IPS-18c (cell line): ENCODE data around the gene LIPJ.

Source experiments
- H3K4me3 ChIP-seq: 2 replicates; pipeline ENCODE4 v1.7.0; 2013; ENCODE audit warnings: low read depth, mild to moderate bottlenecking, low read length, moderate library complexity; ENCODE audit not compliant: insufficient read depth
- H3K9me3 ChIP-seq: one replicate; pipeline ENCODE4 v1.6.1; 2013; ENCODE audit warnings: mild to moderate bottlenecking, low read length, moderate library complexity; ENCODE audit not compliant: control insufficient read depth, insufficient read depth

The LIPJ gene, protein sequence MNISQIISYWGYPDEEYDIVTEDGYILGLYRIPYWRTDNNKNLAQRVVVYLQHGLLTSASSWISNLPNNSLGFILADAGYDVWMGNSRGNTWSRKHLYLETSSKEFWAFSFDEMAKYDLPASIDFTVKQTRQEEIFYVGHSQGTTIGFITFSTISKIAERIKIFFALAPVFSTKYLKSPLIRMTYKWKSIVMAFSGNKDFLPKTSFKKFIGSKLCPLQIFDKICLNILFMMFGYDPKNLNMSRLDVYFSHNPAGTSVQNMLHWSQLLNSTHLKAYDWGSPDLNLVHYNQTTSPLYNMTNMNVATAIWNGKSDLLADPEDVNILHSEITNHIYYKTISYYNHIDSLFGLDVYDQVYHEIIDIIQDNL

DNA sequence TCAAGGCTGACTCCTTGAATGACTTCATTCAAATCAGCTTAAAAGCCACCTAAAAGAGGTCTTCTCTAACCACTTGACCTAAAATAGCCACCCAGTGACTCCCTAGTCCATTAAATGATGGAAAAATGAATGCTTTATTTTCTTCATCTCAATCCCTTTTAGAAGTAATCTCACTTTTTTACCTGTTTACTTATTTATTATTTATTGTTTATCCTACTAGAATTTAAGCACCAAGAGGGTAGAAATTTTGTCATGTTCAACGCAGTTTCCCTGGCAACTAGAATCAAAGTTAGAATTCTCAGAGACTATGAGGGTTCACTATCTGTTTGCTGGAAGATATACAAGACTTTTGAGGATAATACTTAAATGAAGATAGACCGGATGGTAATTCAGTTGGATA lies at the start of gene LIPJ:
Gene LIPJ (plus strand): TSS at position 301 of the 400 bp plus-strand sequence. CDS start 3,926 bp downstream, outside the sequence.
- H3K9me3 ChIP-seq = no peaks in the 10 kb centered on the region
- no peak within 1 kb of the TSS for H3K4me3 ChIP-seq

DNA sequence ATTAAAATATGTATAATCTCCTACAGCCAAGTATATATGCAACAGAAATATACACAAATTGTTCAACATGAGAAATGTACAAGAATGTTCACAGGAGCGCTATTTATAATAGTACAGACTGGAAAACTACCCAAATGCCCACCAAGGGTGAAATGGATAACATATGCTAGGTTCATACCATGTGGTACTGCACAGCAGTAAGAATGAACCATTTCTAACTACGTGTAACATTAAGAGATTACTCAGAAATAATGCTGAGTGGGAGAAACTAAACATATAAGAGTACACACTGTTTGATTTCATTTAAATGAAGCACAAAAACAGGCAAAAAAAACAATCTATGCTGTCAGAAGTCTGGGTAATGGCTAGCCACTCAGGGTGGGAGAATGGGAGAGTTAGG lies 49.2 kb upstream of the LIPJ start:
- no peaks in the 10 kb centered on the region for H3K9me3 ChIP-seq
- H3K4me3 ChIP-seq = no peak overlapping the region

DNA sequence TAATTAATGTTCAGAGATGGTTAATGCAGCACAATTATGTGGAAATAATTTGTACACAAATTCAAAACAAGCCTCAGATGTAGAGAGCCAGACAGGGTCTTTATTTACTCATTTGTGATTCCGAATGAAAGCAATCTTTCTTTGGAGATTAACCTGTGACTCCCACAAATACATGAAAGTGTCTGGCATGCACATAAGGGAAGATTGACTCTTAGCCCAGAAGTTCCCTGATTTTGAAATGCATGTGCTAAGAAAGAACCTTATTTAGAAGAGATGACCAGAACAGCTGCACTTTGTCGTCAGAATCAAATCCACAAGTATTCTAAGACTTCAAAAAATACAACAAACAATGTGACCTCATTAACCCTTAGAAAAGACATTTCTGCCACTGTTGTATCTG lies 48.5 kb upstream of the LIPJ start:
- H3K9me3 ChIP-seq = no peaks in the 10 kb centered on the region
- H3K4me3 ChIP-seq = no peak overlapping the region

GRCh38 chr10:88540351-88540750 lies 46.2 kb upstream of the LIPJ start:
- no peak overlapping the region for H3K4me3 ChIP-seq
- no peaks in the 10 kb centered on the region for H3K9me3 ChIP-seq

DNA sequence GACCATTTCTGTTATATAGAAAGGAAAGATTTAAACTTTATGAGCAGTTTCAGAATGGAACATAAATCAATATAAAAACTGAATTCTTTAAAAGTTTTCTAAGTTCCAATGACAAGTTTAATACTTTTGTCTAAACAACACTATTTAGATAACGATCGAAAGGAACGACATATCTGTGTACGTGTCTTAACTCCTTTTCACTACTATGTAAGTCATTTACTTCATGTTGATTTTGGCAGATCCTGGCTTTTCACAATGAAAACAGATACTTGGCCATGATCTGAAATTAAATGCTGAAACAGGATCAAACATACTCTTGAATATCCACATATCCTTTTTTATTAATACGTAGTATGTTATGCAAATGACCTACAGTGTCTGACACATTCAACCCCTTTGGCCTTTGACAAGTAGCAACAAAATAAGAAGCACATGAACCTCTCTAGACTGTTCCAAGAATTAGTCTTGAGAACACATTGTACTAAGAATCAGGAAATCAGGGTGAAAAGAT lies 45.4 kb upstream of the LIPJ start:
- H3K4me3 ChIP-seq = no peak overlapping the region

GRCh38 chr10:88542522-88542921 lies 44.0 kb upstream of the LIPJ start:
- no peaks in the 10 kb centered on the region for H3K9me3 ChIP-seq

More for the DNA sequence above, 45.4 kb upstream of the LIPJ start:
- no peaks in the 10 kb centered on the region for H3K9me3 ChIP-seq

DNA sequence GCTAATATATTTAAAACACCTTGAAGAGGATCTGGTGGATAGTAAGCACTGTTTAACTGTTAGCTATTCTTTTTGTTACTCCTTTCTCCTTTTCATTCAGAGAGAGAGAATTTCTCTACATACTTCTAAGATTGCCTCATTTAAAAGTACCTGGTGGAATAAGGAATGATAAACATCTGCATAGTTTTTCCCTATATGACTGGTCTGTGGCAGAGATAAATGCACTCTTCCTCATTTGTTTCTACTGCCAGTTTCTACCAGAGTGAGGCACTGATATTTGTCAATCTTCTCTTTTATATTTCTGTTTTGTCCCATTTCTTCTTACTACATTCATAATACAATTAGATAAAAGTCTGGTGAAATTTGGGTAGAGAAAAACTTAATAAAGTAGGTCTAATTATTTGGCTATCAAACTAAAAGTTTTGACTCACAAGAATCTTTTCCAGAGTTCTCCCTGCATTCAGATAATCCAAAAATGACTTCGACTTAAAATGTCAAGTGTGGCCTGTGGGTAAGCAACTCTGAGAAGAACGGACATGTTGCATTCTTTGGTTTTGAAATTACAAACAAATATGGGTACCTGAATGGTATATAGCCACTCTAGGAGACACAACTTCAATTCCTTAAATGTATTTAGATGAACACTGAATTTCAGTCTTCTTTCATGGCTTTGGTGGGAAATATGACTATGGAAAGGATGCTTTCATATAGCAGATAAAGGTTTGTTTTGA lies 42.3 kb upstream of the LIPJ start:
- no peaks in the 10 kb centered on the region for H3K9me3 ChIP-seq
- no peak overlapping the region for H3K4me3 ChIP-seq

More at GRCh38 chr10:88542522-88542921, 44.0 kb upstream of the LIPJ start:
- no peak overlapping the region for H3K4me3 ChIP-seq

DNA sequence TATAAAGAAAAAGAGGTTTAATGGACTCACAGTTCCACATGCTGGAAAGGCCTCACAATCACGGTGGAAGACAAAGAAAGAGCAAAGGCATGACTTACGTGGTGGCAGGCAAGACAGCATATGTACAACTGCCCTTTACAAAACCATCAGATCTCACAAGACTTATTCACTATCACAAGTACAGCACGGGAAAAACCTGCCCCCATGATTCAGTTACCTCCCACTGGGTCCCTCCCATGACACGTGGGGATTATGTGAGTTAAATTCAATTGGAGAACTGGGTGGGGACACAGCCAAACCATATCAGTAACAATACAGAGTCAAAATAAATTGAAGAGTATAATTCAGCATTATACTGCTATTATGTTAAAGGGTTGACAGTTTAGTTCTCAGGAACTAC lies 41.2 kb upstream of the LIPJ start:
- no peak overlapping the region for H3K4me3 ChIP-seq
- no peaks in the 10 kb centered on the region for H3K9me3 ChIP-seq

DNA sequence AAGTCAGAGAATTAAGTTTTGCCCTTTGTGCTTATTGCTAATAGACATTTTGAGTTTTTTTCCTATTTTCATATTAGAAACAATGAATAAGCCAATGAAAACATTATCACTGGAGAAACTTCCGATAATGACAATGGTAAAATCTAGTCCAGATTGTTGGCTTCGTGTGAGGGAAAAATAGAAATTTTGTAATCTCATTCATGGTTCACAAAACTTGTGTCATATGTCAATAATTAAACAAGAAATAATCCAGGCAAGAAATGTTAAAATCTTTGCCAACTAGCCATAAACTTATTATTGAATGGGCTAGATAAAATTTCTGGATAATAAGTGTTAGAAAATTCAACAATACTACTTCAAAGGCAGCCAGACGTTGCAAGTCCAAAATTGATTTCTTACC lies 40.1 kb upstream of the LIPJ start:
- H3K4me3 ChIP-seq = no peak overlapping the region

DNA sequence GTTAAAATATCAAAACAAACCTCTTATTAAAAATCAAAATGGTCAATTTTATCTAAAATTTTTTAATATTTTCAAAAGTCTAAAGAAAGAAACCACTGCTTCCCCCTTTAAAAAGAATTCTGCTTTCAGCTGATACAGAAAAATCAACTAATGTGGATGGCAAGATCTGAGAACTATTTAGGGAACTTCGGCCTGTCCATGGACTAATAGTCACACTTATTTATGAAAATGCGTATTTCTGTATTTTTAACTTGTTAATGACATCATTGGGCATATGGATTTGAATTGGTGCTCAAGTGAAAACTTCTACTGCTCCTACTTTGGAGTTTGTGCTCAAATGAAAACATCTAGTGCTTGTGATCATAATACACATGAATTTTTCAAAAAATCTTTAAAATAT lies 35.3 kb upstream of the LIPJ start:
- H3K9me3 ChIP-seq = no peaks in the 10 kb centered on the region
- no peak overlapping the region for H3K4me3 ChIP-seq

More for the DNA sequence above, 40.1 kb upstream of the LIPJ start:
- H3K9me3 ChIP-seq = no peaks in the 10 kb centered on the region

DNA sequence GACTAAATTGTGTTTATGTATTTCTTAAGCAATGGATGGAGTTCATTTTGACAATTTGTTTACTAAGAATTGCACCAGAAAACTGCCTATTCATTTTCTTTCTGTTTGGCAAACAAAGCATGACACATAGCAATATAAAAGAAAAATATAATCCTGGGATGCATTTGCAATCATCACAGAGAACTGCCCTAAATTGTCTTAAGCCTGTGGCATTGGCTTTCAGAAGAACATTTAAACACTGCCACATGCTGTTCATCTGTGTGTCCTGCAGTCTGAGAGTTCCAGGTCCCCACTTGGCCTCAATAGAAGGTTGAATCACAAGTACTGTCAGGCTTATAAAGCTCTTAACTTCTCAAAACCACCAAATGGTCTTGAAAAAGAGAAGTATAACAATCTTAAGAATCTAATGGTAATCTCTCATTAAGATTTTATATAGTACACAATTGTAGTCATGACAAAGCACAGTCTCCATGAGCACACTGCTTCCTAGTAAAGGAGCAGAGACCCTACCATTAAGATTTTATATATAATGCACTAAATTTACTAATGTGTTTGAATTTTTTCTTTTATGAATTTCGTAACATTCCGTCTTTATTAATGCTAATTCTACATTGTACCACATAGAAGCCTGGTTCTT lies 33.3 kb upstream of the LIPJ start:
- Histone ChIP-seq H3K9me3 (no peaks in the 10 kb centered on the region), H3K4me3 (no peak overlapping the region)

GRCh38 chr10:88555190-88555908 lies 31.2 kb upstream of the LIPJ start:
- no peaks in the 10 kb centered on the region for H3K9me3 ChIP-seq
- no peak overlapping the region for H3K4me3 ChIP-seq

GRCh38 chr10:88557256-88557655 lies 29.3 kb upstream of the LIPJ start:
- Histone ChIP-seq H3K4me3 (no peak overlapping the region), H3K9me3 (no peaks in the 10 kb centered on the region)

DNA sequence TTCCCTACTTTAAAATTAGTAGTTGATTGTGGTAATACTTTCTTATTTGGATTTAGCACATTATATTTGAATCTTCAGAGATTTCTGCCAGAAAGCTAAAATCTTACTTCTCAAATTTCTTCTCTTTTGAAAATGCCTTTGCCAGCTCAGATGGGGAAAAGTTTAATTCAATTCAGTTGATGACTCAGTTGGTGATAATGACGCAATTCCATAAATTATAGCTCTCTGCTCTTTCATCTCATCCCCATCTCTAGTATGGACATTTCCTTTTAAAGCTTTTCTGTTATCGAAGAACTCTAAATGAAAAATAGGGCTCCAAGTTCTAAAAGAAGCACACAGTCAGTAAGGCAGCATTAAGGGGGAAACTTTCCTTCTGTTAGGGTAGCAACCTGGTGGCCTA lies 28.9 kb upstream of the LIPJ start:
- no peaks in the 10 kb centered on the region for H3K9me3 ChIP-seq
- no peak overlapping the region for H3K4me3 ChIP-seq

DNA sequence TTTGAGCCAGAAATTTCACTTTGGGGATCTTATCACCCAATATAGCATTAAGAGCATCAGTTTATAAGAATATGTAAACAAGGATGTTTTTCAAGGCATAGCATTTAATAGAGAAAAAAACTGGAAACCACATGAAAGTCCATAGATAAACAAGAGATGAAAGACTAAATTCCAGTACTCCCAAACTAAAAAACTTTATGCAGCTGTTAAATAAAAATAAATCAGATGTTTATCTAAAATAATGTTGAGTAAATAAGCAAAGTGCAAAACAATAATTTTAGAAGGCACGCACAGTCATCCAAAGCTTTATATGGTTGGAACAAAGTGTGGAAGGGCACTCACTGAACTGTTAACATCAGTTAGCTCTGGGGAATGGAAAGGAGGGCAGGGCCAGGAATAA lies 24.4 kb upstream of the LIPJ start:
- no peak overlapping the region for H3K4me3 ChIP-seq

DNA sequence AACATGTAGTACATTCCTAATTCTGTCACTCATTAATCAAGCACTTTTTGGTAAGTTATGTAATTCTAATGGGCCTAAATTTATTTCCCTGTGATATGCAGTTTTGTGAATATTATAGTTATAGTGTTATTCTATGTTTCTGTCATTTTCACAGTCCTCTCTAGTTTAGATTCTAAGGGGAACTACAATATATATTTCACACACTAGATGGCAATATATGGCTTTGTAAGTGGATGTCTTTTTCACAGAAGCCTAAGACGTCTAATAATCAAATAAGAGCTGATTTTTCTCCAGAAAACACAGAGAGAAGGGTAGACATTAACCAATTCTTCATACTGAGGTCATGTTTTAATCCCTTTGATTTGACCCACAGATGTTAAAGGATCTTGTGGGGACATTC lies 21.5 kb upstream of the LIPJ start:
- Histone ChIP-seq H3K9me3 (no peaks in the 10 kb centered on the region), H3K4me3 (no peak overlapping the region)

More for the DNA sequence above, 24.4 kb upstream of the LIPJ start:
- no peaks in the 10 kb centered on the region for H3K9me3 ChIP-seq

DNA sequence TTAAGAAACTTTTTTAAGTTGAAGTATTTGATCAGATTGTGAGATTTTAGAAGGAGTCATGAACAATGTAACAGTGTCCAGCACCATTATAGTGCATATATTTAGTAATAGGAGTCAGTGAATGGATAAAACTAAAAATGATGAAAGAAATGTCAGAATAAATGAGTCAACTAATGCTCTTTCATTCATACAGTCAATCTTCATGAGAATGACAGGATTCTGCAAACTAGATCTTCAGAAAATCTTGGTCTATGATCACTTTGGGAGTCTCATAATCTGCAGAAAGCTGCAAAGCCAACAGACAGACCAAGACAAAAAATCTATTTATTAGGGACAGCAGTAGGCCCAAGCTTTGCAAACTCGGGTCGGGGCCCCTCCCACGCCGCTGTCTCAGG lies 4.2 kb upstream of the LIPJ start:
- H3K9me3 ChIP-seq = no peaks in the 10 kb centered on the region
- peak overlapping the region; percentile 75; the same call in 1 of the 2 replicates for H3K4me3 ChIP-seq
